Iris pigment epithelial cell (primary cell): ENCODE measurements around the gene USP3.
A peak's percentile ranks its signal among the peaks of the same experiment; 100 is the strongest.

Experiments
- DNase-seq: peaks from one replicate; pipeline ENCODE4 v3.0.0-alpha.2; 2011; ENCODE audit warnings: low read depth

Gene USP3

DNA sequence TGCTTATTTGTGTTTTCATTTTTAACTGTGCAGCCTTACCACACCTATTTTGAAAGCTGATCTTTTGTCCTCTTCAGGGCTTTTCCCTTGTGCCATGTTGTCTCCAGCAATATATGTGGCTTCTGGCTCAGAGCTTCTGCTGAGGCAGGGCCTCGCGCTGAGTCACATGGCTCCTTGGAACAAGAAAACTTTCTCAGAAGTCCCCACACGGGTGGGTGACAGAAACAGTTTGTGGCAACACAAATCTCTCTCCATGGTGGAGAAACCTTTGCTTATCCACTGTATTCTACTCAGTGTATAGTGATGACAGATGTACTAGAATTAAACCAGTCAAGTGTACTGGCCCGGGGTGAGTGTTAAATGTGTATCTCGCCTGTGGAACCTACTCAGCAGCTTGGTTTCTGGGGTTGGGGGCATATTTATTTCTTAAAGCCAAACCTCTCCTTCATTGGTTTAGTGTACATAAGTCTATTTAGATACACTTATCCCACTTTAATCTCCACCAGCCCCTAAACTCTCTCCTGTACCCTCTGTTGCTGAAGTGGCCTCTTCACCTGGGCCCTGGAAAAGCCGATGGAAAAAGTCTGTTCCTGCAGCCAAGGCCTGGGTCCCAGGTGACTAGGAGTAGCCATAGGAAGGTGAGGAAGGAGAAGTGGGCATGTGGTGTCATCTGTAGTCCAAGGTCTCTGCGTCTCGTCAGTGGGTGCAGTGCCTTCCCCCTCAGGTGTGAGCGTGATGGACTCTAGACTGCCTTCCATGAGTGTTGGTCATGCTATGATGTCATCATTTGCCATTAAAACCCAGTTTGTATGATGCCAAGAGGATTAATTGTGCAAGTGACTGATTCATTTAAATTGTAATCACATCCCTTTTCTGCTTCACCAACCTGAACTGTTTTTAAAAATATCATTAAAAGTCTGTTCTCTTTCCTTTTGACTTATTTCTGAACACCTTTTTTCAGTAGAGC is 89.6 kb downstream of the USP3 start:
- no peak for DNase-seq

DNA sequence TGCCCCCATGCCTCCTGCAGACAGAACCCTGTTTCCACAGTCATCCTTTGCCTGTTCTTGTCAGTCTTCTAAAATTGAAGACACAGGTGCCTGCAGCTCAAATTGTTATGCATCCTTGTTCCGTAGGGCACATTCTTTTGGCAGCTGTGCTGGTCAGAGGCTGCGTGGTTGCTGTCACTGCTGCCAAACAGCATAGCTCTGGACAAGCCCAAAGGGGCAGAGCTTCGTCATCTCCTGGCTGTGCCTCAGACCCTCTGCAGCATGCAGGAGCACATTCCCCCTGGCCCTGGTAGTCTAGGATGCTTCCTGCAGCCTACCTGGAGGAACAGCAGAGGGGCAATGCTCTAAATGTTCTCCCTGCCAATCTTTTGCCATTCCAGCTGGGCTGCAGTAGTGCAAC is 90.7 kb downstream of the USP3 start:
- no peak for DNase-seq

DNA sequence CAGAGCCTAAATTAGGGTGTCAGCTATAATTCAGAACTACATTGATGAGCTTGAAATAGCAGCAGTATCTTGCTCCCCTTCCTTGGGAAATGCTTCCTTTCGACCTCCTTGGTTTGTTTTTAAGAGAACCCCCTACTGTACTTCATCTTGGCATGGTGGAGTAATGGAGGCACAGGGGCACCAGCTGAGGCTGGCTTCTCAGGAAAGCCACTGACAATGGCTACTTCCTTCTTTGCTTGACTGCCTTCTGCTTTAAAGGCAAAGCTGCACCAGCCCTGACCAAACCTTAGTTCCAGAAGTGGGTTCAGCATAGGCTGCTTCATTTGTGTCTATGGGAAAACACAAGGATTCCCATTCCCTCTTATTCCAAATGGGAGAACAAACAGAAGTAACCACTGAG is 91.3 kb downstream of the USP3 start:
- DNase-seq, result no peak

DNA sequence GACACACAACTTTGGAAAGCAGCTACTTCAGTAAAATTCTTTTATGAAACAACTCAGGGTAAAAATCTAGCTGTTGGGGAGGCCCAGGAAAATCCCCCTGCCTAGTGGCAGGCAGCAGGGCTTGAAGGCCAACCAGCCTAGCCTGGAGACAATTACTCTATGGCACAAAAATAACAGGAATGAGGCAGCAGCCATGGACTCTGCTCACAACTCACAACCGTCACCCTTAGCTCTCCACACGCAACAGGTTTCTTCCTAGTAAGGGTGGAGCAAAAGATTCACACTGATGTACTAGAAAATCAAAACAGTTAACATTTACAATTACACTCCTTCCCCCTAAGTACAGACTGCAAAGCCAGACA is 92.3 kb downstream of the USP3 start:
- DNase-seq, result no peak

DNA sequence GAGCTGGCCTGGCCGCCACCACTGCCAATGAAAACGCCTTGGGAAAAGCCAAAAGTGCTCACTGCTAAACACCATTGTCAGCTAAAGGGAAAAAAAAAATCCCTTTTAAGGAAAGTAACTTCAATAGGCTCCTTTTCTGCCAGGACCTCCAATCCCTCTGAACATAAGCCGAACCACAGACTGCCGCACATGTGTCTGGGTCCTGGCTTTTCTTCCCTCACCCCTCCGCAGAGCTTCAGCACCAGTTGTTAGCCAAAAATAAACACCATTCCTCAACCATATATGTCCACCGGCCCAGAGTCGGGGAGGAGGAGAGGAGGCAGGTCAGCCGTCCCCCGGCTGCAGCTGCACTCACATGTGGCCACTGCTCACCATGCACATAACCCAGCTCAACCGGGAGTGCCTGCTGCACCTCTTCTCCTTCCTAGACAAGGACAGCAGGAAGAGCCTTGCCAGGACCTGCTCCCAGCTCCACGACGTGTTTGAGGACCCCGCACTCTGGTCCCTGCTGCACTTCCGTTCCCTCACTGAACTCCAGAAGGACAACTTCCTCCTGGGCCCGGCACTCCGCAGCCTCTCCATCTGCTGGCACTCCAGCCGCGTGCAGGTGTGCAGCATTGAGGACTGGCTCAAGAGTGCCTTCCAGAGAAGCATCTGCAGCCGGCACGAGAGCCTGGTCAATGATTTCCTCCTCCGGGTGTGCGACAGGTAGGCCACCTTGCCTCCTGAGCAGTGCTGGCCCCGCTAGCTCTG is 92.8 kb downstream of the USP3 start, which contains the start of gene FBXL22:
FBXL22 (plus strand) TSS at position 350 of the 753 bp plus-strand sequence; CDS start at position 356, 6 bp downstream.
- no peak for DNase-seq

DNA sequence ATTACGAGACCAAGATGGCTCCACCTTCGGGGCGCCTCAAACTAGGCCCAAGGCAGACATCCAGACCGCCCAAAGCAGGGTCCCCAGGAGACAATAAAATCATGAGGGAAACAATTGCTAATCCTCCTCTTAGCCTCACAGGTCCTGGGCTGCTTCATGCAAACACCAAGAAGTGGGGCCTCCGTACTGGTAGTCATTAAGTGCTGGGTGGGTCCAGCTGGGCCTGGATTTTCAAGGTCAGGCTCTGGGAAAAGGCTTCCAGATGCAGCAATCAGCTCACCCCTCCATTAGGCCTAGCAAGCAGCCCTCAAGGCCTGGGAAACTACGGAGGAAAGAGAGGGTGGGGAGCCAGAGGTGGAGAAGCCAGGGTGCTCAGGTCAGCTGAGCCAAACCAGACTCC is 93.4 kb downstream of the USP3 start:
- DNase-seq, result no peak

DNA sequence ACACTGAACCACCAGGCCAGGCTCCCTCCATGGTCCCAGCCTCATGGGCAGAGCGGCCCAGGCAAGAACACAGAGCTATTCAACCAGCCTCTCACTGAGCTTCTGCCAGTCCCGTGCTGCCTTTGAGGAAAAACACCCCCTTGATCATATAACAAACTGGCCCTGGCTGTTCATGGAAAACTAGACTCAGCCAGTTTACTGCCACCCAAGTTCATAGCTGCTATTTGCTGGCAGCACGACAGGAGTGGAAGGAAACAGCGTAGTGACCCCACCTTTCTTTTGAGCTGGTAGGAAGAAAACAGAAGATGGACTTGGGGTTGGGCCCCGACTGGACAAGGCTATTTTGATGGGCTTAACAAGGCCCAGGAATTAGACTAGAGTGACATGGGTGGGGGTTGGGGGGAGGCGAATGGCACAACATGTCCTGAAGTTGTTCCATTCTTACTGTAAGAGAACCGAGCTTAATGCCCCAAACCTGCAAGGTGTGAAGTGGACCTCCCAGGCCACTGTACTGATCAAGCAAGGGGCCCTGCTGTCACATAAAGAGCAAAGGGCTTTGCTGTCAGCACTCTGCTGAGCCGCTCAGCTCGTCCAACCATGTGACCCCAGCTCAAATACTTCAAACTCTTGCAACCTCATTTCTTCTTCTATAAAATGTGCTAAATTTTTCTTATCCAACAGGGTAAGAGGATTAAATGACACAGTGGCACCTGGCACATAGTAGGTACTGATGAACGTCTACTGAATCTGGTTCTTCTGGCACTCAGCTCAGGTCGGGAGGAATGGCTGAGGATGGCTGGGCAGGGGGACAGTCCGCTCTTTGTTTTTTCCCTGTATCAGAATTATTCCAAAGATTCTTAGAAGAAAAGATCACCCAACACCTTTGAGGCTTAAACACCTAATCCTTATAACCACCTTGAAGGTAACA is 94.3 kb downstream of the USP3 start:
- DNase-seq, result no peak

DNA sequence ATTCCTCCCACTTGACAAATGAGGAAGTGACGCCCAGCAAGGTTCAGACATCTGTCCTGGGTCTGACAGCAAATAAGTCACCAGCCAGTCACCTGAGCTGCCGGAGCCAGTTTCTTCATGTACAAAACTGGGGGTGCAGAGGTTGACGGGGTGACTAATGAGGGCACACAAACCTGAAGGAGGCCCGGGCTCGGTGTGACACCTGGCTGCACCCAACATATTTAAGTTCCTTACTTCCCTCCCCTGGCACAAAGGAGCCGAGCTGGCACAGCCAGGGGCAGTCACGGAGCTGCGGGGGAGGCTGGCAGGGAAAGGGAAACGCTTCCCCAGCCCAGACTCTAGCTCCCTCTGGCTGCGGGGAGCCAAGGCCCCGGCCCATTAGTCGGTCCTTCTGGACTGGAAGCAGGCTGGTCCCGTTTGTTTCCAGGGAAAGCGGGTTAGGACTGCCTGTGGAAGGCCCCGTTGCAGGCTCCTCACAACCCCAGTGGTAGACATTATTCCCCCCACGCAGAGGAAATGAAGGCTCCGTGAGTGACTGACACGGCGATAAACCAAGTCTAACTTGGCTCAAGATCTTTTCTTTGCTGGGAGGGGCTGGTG is 95.1 kb downstream of the USP3 start:
- DNase-seq, result no peak

DNA sequence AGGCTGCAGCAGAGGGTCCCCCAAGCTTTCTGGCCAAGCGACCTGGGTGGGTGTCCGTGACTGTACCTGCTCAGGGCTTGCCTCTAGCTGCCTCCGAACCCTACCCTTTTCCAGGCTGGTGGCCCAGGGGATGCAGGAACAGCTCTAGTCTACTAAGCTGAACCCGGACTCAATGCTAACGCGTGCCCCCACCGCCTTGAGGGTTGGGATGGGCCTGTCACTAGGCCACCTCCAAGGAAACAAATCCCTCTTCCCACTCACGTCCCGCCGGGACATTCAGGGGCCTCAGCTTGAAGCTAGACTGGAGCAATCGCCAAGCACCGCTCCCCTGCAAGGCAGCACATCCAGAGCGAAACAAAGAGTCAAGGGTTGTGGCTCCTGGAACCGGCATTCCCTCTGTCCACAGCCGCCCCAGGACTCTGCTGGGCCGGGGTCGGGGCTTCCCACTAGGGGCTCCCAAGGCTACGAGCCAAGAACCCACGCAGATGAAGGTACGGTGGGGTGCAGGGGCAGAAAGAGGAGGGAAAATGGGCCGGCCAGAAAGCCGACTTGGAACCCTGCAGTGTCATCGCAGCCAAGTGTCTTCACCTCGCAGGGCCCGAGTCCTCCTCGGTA is 95.7 kb downstream of the USP3 start:
- DNase-seq, result no peak

DNA sequence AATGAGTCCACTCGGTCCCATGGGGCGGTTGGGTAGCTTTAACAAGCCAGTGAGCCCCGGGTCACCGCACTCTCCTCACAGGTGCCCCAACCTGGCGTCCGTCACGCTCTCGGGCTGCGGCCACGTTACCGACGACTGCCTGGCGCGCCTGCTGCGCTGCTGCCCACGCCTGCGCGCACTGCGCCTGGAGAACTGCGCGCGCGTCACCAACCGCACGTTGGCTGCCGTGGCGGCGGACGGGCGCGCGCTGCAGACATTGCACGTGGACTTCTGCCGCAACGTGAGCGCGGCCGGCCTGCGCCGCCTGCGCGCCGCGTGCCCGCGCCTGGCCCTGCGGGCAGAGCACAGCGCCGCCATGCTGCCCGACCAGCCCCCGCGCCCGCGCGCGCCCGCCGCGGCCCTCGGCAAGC is 96.2 kb downstream of the USP3 start:
- peak; percentile 96 for DNase-seq

DNA sequence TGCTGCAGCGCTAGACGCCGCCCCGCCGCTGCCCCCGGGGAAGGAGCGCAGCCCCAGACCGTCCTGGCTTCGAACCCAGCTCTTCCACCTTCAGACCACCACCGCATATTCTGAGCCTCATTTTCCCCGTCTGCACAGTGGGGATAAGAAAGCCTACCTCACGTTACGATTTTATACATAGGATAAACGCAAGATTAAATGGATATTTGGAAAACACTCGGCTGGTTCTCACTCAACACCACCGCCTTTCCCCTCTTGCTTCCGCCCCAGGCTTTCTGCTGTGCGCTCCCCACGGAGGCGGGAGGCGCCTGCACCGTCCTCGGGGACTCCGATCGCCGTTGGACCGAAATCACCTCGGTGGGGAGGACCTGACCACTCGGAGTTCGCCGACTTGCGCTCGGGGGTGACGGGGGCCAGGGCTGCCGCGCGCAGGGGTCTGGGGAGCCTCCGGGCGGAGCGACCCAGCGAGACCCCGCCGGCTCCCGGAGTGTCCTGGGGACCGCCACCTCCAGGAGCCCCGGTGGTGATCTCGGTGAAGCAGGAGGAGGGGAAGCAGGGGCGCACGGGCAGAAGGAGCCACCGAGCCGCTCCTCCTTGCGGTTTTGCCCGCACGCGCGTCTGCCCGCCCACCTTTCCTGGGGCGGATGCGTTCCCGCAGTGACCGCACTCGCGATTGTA is 96.8 kb downstream of the USP3 start:
- peak; percentile 47 for DNase-seq

DNA sequence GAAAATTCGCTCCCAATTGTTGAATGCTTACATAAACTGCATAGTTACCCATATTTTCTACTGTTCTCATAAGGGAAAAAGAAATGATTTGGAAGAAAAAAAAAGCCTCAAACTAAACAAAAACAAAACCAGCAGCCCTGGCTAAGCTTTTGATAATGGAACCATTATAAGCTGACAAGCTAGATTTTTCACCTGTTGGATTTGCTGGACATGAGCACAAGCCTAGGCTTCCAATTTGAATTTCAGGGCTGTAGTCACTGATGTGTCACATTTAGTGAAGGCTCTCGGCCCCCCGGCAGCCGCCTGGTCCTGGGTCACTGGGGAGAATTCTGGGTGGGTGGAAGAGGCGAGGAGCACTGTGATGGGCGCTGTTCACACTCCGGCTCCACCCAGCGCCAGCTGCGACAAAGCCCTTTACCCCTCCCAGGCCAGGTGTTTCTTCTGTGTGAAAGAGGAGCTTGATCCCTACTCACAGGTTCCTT is 97.4 kb downstream of the USP3 start:
- DNase-seq, result no peak

DNA sequence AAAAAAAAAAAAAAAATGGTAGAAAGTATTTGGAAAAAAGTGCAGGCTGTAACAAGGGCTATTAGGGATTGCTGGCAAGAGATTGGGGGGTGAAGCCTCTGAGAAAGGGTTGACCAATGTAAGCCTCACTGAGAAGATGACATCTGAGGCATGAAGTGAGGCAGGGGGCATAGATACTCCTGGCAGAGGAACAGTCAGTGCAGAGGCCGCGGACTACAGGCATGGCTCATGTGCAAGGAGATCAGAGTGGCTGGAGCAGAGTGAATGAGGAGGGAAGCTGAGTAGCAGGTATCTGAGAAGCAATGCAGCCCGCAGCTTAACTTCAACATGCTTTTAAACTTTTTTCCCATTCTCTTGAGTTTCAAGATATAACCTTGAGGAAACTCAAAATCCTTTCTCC is 98.2 kb downstream of the USP3 start:
- DNase-seq, result no peak

DNA sequence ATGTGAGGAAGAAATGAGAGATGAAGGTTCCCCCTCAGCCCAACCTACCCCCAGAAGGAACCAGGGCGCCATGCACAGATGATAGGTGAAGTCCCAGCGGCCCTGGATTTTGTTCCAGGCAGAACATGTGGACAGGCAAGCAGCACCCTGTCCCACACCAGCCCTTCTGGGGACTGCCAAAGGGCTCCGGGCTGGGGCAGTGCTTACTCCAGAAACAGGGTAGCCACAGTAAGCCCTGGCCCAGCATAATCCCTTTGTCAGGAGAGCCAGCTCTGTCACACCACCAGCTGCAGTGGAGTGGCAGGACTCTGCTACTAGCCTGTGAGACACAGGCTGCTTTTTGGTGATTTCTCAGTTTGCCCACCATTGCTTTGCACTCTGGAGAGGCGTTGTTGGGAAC is 99.1 kb downstream of the USP3 start:
- DNase-seq, result no peak

DNA sequence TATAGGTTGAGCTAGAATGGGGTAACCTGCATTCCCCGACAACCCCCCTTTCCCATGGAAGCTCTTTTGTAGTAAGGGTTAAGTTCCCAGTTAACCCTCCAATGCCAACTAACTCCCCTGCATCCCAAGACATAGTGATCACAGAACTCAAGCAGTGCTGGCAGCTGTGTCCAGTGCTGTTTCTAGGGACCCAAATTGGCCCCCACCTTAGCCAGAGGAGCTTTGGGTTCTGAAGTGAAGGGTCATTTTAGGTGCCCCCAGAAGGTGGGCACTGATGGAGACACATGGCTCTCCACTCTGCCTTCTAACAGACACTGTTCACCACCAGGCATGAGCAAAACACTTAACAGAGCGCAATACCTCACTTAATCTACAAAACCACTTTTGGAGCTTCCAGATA is 99.9 kb downstream of the USP3 start:
- no peak for DNase-seq

DNA sequence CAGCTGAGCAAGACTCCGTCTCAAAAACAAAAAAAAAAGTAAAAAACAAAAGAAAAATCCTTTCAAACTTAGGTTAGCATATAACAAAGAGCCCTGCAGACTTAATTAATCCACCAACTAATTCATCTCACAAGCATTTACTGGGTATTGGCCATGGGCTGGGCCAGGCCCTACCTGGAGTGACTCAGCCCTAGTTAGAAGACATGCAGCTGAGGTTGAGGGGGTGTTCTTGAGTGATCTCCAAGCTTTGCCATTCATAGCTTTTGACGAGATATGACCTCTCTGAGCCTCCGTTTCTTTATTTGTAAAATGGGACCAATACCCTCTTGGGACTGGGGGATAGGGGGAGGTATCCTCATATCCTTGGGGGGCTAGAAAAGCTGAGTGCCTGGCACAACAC is 100.6 kb downstream of the USP3 start:
- DNase-seq, result no peak

DNA sequence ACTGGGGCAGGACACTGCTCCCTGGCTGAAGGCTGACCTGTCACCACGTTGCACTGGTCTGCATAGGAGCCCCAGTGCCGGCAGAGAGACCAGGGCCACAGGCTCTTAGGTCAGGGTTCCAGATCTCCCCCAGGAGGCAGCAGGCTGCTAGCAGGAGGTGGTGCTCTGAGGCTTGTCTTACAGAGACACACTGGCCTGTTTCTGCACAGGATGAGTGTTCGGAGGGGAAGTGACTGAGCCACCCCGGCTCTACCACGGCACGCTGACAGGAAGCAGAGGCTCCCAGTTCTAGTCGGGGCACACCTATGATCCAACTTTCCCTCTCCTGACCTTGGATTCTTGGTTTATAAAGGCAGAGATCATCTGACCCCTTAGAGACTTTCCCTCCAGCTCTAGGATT is 101.4 kb downstream of the USP3 start:
- DNase-seq, result no peak

DNA sequence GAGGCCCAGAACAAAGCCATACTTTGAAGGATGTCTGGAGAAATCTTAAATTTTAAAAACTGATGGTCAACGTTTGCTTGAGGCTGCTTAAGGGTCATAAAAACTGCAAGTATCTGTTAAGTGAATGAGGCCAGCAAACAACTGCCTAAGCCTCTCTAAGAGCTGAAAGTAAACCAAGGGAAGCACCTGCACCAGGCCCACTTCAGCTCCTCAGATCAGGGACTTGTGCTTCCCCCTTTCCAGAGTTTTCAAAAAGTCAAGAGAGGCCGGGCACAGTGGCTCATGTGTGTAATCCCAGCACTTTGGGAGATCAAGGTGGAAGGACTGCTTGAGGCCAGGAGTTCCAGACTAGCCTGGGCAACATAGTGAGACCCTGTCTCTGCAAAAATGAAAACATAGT is 101.9 kb downstream of the USP3 start:
- no peak for DNase-seq

DNA sequence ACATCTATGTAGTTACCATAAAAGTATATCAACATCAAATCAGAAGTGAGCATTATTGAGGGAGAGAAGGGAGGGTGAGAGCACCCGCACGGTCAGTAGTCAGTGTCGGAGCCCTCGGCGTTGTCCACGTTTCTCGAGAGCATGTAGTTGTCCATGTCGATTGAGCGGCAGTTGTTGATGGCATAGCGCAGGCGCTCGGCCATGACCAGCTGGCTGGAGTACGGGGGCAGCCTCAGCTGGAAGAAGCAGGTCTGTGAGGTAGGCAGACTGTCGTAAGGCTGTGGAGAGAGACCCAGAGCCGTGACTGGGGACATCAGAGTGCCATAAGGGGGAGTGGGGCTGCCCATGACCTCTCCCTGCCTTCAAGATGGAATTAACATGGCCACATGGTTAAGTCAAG is 104.6 kb downstream of the USP3 start:
- no peak for DNase-seq

DNA sequence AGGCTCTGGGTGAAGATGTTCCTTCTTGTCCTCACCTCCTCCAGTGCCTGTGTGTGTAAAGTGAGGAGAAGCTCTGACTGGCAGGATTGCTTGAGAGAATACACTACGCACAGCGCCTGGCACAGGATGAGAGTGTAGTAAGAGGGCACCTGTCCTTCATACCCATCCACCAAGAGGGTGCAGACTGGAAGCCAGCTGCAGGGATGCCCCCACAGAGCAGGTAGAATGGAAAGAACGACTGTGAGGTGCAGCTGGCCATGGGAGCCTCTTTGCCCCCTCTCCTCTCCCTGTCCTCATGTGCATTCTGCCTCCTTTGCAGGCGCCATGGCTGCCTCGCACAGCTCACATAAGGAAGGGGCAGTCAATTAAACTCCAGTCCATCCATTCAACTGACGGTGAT is 105.1 kb downstream of the USP3 start:
- no peak for DNase-seq
